HuH-7.5 (cell line): ENCODE data around the gene UNC5A.
A peak's percentile ranks its signal among the peaks of the same experiment; 100 is the strongest.

Source experiments
- DNase-seq: peaks from one replicate; pipeline ENCODE4 v3.0.0; 2011; ENCODE audit warnings: low spot score

UNC5A gene

GRCh38 chr5:176800024-176800423 is 10.3 kb upstream of the UNC5A start:
- no peak for DNase-seq

- DNase-seq = no peak
These were observed 8.1 kb upstream of the UNC5A start for GRCh38 chr5:176802116-176802784.

DNA sequence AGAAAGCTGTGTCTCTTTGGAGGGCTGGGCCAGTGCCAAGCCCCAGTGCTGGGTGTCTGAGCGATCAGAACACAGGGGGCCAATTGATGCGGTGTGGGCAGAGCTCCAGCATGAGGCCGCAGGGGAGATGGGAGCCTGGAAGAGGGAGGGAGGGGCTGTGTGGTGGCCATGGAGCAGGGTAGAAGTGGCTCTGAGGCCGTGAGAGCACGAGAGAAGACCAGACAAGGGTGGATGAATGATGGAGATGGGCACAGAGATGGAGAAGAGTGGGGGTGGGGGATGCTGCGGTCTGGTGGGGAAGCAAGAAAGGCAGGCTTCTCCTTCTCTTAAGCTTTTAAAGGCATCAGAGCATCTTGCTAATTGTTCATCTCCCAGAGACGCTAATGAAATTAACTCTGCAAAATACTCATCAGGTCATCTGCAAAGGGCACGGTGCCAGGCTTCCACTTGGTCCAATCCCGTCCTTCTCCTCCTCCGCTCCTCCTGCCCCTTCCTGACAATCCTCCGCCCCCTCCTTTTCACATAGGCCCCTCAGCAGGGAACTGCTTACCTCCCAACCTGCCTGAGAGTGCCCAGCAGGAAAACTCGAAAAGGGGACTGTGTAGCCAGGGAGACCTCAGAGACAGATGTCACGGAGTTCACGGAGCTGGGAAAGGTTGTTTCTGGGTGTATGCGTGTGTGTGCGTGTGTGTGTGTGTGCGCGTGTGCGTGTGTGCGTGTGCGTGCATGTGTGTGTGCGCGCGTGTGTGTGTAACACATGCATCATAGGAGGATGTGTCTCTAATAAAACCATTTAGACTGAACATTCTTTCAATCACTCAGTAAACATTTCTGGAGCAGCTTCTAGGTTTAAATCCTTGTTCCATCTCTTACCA is 7.1 kb upstream of the UNC5A start:
- no peak for DNase-seq

GRCh38 chr5:176803943-176804498 is 6.3 kb upstream of the UNC5A start:
- DNase-seq = no peak

GRCh38 chr5:176806137-176806536 is 4.2 kb upstream of the UNC5A start:
- no peak for DNase-seq

- no peak for DNase-seq
These were observed 747 bp upstream of the UNC5A start for GRCh38 chr5:176809544-176810080.

- DNase-seq = no peak
These were observed 535 bp downstream of the UNC5A start for GRCh38 chr5:176810687-176811501.

- peak; percentile 94 for DNase-seq
These were observed 2.2 kb downstream of the UNC5A start for GRCh38 chr5:176812269-176813259.

DNA sequence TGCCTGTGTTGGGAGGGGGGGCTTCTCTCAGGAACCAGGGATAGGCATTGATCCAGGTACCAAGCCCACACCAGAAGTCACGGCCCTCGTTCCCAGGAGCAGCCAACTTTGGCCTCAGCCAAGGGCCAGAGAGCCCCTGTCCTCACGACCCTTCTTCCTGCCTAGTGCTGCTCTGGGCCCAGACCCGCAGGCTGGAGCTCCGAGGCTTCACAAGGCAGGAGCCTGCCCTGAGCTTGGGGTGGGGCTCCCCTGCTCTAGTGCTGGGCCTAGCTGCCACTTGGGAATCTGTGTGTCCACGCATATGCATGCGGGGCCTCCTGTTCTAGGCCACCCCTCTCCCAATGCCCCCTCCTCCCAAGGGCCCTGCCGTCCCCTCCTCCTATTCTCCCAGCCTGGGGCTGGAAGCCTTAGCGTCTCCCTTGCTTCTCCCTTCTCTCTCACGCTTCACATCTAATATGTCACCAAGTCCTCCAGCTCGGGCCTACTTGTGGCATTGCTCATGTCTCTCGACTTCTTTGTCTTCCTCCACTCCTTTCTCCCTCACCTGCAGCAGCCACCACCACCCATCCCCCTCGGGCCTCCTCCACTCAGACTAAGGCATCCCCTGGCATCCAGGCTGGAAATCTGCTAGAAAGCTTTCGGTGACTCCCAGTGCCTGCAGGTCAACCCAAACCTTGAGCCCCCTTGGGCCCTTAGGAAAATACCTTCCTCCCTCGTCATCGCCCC is 3.4 kb downstream of the UNC5A start:
- DNase-seq = no peak

- DNase-seq = no peak
These were observed 3.9 kb downstream of the UNC5A start for GRCh38 chr5:176814313-176814685.

DNA sequence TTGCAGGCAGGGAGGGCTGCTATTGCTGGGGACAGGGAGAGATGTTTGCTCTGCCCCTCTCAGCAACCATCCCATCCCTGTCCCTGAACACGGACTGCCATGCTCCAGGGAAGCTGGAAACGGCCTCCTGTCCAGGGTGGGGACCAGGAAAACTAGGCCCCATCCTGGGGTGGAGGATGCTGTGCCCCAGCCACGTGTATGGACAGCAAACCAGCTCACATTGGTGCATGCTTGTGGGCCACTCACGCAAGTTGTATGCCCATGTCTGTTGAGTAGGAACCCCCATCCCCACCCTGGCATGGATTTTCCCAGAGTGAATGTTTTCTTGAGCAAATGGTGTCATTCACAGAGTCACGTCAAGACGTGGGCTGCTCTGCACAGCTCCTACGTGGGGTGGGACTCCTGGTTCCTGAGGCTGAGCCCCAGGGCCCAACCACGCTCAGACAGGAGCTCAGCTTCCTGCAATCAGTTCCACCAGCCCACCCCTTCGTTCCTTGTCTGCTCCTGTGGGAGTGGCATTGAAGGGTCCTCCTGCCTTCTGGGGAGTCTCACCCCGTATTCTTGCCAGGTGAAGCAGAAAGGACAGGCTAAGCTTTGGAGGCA is 4.6 kb downstream of the UNC5A start:
- no peak for DNase-seq

- DNase-seq = no peak
These were observed 5.8 kb downstream of the UNC5A start for GRCh38 chr5:176816043-176816745.

GRCh38 chr5:176816791-176817347 is 6.5 kb downstream of the UNC5A start:
- DNase-seq = no peak

- no peak for DNase-seq
These were observed 7.0 kb downstream of the UNC5A start for GRCh38 chr5:176817369-176817840.

- peak; percentile 90 for DNase-seq
These were observed 7.5 kb downstream of the UNC5A start for GRCh38 chr5:176817841-176818377.

DNA sequence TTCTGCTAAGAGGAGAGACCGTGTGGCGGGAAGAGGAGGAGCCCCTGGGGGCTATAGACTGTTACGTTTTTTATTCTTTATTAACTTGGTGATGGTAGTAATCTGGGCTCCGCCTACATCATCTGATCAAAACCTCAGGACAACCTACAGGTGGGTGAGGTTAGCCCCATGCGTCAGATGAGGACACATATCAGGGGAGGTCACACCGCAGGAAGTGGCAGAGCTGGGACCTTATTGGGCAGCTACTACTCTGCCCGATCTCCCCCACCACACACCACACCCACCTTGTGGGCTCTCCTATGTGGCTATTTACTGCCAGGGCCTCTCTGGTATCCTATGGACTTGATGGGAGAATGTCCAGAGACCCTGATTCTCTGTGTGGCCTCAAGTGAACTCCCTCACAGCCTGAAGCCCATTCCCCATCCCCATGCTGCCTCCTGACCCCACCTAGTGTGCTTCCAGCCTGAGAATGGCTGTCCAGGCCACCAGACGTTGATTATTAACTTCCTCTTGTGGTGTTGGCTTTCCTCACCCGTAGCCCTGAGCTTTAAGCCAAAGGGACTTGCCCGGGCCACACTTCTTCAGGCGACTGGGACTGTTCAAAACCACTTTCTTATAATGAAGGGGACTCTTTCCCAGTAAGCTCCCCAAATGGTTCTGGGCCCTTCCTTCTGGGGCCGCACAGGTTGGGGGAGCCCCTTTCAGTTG is 8.2 kb downstream of the UNC5A start:
- DNase-seq = peak; percentile 77

- no peak for DNase-seq
These were observed 9.1 kb downstream of the UNC5A start for GRCh38 chr5:176819476-176819875.

GRCh38 chr5:176820937-176821336 is 10.6 kb downstream of the UNC5A start:
- DNase-seq = no peak
